Measurements from ENCODE around the gene ZNF780A.
A peak's percentile ranks its signal among the peaks of the same experiment; 100 is the strongest.
"Not testable (repeated sequence)": the region's sequence is repeated elsewhere in the genome, so short reads cannot be mapped to it uniquely, and the experiment has no call there.

The ZNF780A gene

GRCh38 chr19:40055049-40055448 is 35.7 kb downstream of the ZNF780A start:
- H3K27ac ChIP-seq, result peak overlapping the region; percentile 77; the same call in 1 of the 2 replicates
- peak overlapping the region; percentile 83 for H3K9ac ChIP-seq
- peaks cover 45% of the 10 kb centered on the region for H3K9me3 ChIP-seq
- TF ChIP-seq Cebpa-rat (IDR thresholded peaks at IDR 0.05), result no peak
- H3K4me2 ChIP-seq, result peak overlapping the region; percentile 90
- peak overlapping the region; percentile 80 for H3K4me3 ChIP-seq
- H3K36me3 ChIP-seq, result peaks cover 8% of the 10 kb centered on the region
- H4K20me1 ChIP-seq, result no peaks in the 10 kb centered on the region
- no peaks in the 10 kb centered on the region for H3K27me3 ChIP-seq
- peaks cover 28% of the 10 kb centered on the region for H3K4me1 ChIP-seq

GRCh38 chr19:40054632-40055031 is 36.1 kb downstream of the ZNF780A start:
- Histone ChIP-seq H3K9ac (no peak overlapping the region), H3K4me2 (peak overlapping the region; percentile 90), H3K4me1 (peaks cover 28% of the 10 kb centered on the region), H3K27ac (no peak overlapping the region), H3K36me3 (peaks cover 13% of the 10 kb centered on the region), H3K4me3 (peak overlapping the region; percentile 80; the same call in 1 of the 2 replicates), H3K27me3 (no peaks in the 10 kb centered on the region), H4K20me1 (no peaks in the 10 kb centered on the region), H3K9me3 (peaks cover 45% of the 10 kb centered on the region)
- TF ChIP-seq Cebpa-rat (IDR thresholded peaks at IDR 0.05), result no peak

GRCh38 chr19:40053491-40053890 is 37.3 kb downstream of the ZNF780A start:
- Histone ChIP-seq H3K27me3 (no peaks in the 10 kb centered on the region), H3K4me2 (no peak overlapping the region), H3K9ac (no peak overlapping the region), H3K27ac (no peak overlapping the region), H3K36me3 (peaks cover 24% of the 10 kb centered on the region), H3K4me1 (peaks cover 28% of the 10 kb centered on the region), H3K9me3 (peaks cover 47% of the 10 kb centered on the region), H4K20me1 (no peaks in the 10 kb centered on the region), H3K4me3 (no peak overlapping the region)
- TF ChIP-seq Cebpa-rat (IDR thresholded peaks at IDR 0.05), result no peak

GRCh38 chr19:40041718-40042117 is 49.0 kb downstream of the ZNF780A start:
- H3K27me3 ChIP-seq, H4K20me1 ChIP-seq, H3K4me3 ChIP-seq, H3K4me2 ChIP-seq, H3K9ac ChIP-seq, H3K27ac ChIP-seq, H3K4me1 ChIP-seq: not testable (repeated sequence)
- Histone ChIP-seq H3K9me3 (peaks cover 58% of the 10 kb centered on the region), H3K36me3 (peaks cover 52% of the 10 kb centered on the region)

- not testable (repeated sequence) for H3K4me1 ChIP-seq, H4K20me1 ChIP-seq, H3K27me3 ChIP-seq, H3K4me2 ChIP-seq, H3K27ac ChIP-seq, H3K9ac ChIP-seq, H3K4me3 ChIP-seq
- H3K36me3 ChIP-seq, result peaks cover 52% of the 10 kb centered on the region
- H3K9me3 ChIP-seq, result peaks cover 58% of the 10 kb centered on the region
Observed at GRCh38 chr19:40038047-40038446, 52.7 kb downstream of the ZNF780A start.

GRCh38 chr19:40035996-40036395 is 54.7 kb downstream of the ZNF780A start:
- H3K4me2 ChIP-seq, result no peak overlapping the region
- no peaks in the 10 kb centered on the region for H4K20me1 ChIP-seq
- H3K9ac ChIP-seq, result no peak overlapping the region
- H3K27ac ChIP-seq, result no peak overlapping the region
- H3K36me3 ChIP-seq, result peaks cover 59% of the 10 kb centered on the region
- TF ChIP-seq Cebpa-rat (IDR thresholded peaks at IDR 0.05), result no peak
- H3K4me3 ChIP-seq, result no peak overlapping the region
- peaks cover 67% of the 10 kb centered on the region for H3K9me3 ChIP-seq
- H3K27me3 ChIP-seq, result no peaks in the 10 kb centered on the region
- H3K4me1 ChIP-seq, result no peaks in the 10 kb centered on the region

GRCh38 chr19:40033989-40034560 is 56.7 kb downstream of the ZNF780A start:
- TF ChIP-seq Cebpa-rat (IDR thresholded peaks at IDR 0.05), result no peak
- no peak overlapping the region for H3K9ac ChIP-seq
- no peak overlapping the region for H3K4me2 ChIP-seq
- no peak overlapping the region; the same call in 1 of the 2 replicates for H3K4me3 ChIP-seq
- H3K36me3 ChIP-seq, result peaks cover 66% of the 10 kb centered on the region
- no peaks in the 10 kb centered on the region for H4K20me1 ChIP-seq
- peaks cover 86% of the 10 kb centered on the region for H3K9me3 ChIP-seq
- no peaks in the 10 kb centered on the region for H3K4me1 ChIP-seq
- H3K27me3 ChIP-seq, result no peaks in the 10 kb centered on the region
- no peak overlapping the region for H3K27ac ChIP-seq

GRCh38 chr19:40026597-40026970 is 64.2 kb downstream of the ZNF780A start:
- no peaks in the 10 kb centered on the region for H3K27me3 ChIP-seq
- H4K20me1 ChIP-seq, result no peaks in the 10 kb centered on the region
- no peak overlapping the region for H3K27ac ChIP-seq
- no peak overlapping the region for H3K4me3 ChIP-seq
- H3K36me3 ChIP-seq, result peaks cover 19% of the 10 kb centered on the region
- H3K4me2 ChIP-seq, result no peak overlapping the region
- no peak overlapping the region for H3K9ac ChIP-seq
- TF ChIP-seq Cebpa-rat (IDR thresholded peaks at IDR 0.05), result no peak
- peaks cover 96% of the 10 kb centered on the region for H3K9me3 ChIP-seq
- no peaks in the 10 kb centered on the region for H3K4me1 ChIP-seq

GRCh38 chr19:40025938-40026596 is 64.7 kb downstream of the ZNF780A start:
- no peak for TF ChIP-seq Cebpa-rat (IDR thresholded peaks at IDR 0.05)
- H3K27me3 ChIP-seq, result no peaks in the 10 kb centered on the region
- peaks cover 14% of the 10 kb centered on the region for H3K36me3 ChIP-seq
- H3K9ac ChIP-seq, result no peak overlapping the region
- H3K9me3 ChIP-seq, result peaks cover 91% of the 10 kb centered on the region
- no peaks in the 10 kb centered on the region for H4K20me1 ChIP-seq
- no peak overlapping the region for H3K4me3 ChIP-seq
- no peaks in the 10 kb centered on the region for H3K4me1 ChIP-seq
- H3K27ac ChIP-seq, result no peak overlapping the region
- no peak overlapping the region for H3K4me2 ChIP-seq

GRCh38 chr19:40023969-40024368 is 66.8 kb downstream of the ZNF780A start:
- H3K36me3 ChIP-seq, result peaks cover 6% of the 10 kb centered on the region
- H3K4me2 ChIP-seq, result no peak overlapping the region
- no peak overlapping the region for H3K27ac ChIP-seq
- H3K4me3 ChIP-seq, result no peak overlapping the region
- H3K9me3 ChIP-seq, result peaks cover 70% of the 10 kb centered on the region
- no peaks in the 10 kb centered on the region for H3K4me1 ChIP-seq
- no peak overlapping the region for H3K9ac ChIP-seq
- H3K27me3 ChIP-seq, result no peaks in the 10 kb centered on the region
- TF ChIP-seq Cebpa-rat (IDR thresholded peaks at IDR 0.05), result no peak
- H4K20me1 ChIP-seq, result no peaks in the 10 kb centered on the region

Measured in BLaER1 (cell line).